GM12801 (cell line): Measurements from ENCODE around the gene SPSB3.

ENCODE experiments used
- CTCF ChIP-seq: IDR thresholded peaks from one replicate; pipeline ENCODE4 v1.5.1; 2011; ENCODE audit warnings: control low read depth; ENCODE audit not compliant: insufficient read length; ENCODE audit errors: extremely low read depth

Gene SPSB3

DNA sequence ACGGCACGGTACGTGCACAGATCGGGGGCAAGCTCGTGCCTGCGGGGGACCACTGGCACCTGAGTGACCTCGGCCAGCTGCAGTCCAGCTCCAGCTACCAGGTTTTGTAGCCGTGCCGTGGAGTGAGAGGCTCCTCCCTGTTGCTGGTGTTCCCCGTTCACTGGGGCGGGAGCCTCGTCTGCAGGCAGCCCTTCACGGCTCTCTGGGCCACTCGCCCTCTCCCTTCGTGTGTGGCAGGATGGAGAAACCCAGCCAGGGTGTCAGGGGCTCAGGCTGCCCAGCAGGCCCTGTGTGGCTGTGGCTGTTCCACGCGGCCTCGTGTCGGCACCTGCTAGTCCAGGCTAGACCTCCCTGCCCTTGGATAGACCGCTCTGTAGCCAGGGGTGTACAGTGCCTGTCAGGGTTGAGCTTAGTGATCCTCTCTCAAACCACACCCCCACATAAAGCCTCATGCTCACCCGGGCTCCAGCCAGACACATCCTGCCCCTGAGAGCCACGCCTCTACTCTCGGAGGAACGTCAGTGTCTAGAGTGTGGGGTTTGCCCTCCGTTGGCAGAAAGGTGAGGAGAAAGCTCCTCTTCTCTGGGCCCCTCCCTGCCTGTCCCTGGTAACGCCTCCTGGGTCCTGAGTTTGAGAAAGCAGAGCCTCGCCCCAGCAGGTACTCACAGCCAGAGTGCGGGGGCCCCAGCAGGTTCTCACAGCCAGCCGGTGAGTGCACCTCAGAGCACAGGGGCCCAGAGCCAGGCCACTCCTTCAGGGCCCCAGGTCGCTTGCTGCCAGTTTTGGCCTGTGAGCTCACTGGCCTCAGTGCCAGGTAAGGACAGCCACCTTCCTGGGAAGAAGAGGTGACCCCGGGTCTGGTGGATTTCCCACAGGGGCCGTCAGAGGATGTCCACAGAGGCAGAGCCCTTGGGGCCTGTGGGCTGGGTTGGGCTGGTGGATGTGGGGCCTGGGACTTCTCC, 38.7 kb downstream of the SPSB3 start:
- no peak for TF ChIP-seq CTCF

DNA sequence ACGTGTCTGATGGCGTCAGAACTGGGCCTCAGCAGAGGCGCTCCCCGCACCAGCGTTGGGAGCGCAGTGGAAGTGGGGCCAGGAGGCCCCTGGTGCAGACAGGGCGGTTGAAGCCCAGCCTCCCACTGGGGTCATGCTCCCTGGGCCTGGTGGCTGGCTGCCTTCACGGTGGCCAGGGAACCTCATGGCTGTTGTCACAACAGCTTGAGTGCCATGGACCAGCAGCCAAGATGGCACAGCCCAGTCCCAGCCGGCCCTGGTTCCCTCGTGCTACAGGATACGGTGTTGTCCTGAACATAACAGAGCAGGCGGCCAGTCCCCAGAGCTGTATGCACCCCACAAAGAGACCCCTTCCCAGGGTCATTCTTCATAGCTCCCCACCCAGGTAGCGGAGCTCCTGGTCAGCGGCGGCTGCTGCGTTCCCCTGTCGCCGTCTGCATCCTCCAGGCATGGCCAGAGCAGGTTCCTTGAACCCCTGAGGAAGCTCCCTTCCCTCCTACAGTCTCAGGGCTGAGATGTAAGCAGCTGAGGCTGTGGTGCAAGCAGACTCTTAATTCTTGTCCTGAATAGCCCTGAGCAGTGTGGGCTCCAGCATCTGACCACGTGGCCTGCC, 40.7 kb downstream of the SPSB3 start:
- no peak for TF ChIP-seq CTCF

DNA sequence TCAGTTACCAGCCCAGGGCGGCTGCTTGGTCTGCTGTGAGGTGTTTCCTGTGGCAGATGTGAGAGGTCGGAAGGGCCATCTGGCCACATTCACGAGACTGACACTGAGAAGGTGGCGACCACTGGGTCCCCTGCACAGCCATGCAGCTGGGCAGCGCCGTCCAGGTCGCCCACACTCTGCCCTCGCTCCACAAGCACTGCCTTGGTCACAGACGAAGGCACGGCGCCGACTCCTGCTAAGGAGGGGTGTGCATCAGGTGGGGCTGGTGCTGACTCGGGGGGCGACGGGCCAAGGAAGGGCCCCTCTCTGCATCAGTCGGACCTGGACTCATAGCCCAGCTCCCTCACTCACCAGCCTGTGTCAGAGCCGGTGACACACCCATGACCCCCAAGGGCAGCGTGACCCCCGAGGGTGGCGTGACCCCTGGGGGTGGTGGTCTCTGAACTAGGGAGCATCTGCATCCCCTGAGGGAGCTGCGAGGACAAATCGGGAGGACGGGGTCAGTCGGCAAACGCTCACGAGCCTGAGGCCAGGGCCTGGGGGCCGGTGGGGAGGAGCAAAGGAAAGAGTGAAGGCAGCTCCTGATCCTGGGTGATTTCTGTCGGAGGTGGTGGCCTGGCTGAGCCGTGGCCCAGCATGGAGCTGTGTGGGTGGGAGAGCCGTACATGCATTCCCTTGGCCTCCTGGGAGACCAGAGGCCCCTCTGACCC, 41.4 kb downstream of the SPSB3 start:
- no peak for TF ChIP-seq CTCF

- TF ChIP-seq CTCF, result no peak
Measured at GRCh38 chr16:1740234-1740633, 42.1 kb downstream of the SPSB3 start.

- TF ChIP-seq CTCF, result no peak
Measured at GRCh38 chr16:1734816-1735215, 47.6 kb downstream of the SPSB3 start.

DNA sequence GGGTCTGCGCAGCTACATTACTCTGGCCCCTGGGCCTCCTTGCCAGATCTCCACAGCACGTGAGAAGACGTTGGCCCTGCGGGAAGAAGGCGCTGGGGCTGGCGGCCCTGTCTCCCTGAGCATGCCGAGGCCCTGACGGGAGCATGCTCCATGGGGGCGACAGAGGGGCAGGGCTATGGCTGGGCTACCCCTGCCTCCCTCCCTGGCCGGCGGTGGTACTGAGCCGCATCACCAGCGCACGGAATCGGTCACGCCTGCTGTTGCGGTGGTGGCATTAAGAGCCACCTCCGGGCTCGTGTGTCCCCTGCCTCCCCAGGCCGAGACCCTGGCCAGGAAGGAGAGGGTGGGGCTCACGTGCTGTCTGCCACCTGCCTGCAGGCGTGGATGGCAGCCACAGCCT, 48.2 kb downstream of the SPSB3 start:
- no peak for TF ChIP-seq CTCF

DNA sequence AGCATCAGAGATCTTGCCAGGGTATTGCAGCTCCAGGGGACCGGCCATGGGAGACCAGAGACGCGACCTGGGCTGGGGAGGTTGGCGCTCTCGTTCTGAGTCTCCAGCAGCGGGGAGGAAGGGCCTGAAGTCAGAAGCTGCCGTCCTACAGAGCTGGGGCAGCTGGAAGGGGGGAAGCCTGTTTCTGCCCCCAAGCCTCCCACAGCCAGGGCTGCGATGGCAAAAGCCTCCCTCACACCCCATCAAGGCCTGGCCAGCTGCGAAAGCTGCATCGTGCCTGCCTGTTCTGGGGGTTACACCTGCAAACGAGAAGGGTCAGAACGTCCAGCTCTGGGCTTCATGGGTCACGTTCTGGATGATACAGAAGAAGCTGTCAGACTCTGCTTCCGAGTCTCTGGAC, 50.3 kb downstream of the SPSB3 start:
- no peak for TF ChIP-seq CTCF
